OCI-LY3 (cell line): ENCODE measurements around the gene SHROOM2.

Source experiments
- EZH2phosphoT487 ChIP-seq: fragments of 200-600 bp; shearing (Covaris generic); IDR thresholded peaks from 2 replicates; pipeline ENCODE4 v1.6.1; 2018; ENCODE audit warnings: antibody characterized with exemption, mixed run types, low read depth
- TF ChIP-seq, protein P1 (sequence below): fragments of 200-600, 300-600 bp; sonication (generic); IDR thresholded peaks from 2 replicates; pipeline ENCODE4 v1.5.1; 2014; ENCODE audit warnings: antibody characterized with exemption, low read length, low read depth

DNA sequence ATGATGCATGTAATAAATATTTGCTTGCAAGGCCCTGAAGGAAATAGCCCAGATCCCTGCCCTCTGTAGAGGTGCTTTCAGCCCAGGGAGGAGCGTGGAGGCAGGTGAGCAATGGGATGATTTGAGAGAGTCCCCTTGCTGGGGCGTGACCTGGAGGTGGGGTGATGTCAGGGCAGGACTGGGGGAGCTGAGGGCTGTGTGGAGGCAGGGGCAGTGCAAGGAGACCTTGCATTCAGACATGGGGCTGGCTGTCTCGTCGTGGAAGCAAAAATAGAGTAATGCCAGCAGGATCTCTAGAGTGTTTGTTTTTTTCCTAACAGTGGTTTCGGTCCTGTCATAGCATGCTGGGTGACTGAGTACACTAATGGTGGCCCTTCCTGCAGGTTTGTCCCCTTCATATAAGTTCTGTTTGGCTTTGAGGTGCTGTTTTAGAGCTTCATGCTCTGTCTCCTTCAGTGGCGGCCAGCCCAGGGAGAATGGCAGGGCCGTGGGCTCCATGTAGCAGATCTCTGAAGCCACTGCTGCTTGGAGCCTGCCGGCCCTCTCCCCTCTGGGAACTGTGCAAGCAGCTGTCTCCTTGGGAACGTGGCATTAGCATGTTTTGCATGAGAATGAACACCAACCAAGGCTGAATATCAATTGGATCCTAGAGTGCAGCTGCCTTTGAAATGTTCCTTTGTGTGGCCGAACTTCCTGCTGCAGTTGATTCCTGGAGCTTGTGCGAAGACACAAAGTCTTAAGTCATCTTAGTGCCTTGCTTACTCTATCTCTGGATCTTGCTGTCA is 141.7 kb downstream of the SHROOM2 start:
- TF ChIP-seq, protein P1, sequence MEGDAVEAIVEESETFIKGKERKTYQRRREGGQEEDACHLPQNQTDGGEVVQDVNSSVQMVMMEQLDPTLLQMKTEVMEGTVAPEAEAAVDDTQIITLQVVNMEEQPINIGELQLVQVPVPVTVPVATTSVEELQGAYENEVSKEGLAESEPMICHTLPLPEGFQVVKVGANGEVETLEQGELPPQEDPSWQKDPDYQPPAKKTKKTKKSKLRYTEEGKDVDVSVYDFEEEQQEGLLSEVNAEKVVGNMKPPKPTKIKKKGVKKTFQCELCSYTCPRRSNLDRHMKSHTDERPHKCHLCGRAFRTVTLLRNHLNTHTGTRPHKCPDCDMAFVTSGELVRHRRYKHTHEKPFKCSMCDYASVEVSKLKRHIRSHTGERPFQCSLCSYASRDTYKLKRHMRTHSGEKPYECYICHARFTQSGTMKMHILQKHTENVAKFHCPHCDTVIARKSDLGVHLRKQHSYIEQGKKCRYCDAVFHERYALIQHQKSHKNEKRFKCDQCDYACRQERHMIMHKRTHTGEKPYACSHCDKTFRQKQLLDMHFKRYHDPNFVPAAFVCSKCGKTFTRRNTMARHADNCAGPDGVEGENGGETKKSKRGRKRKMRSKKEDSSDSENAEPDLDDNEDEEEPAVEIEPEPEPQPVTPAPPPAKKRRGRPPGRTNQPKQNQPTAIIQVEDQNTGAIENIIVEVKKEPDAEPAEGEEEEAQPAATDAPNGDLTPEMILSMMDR: no peak
- no peak for TF ChIP-seq EZH2phosphoT487
